Activated T-cell treated with anti-CD3 and anti-CD28 coated beads, Interleukin-2, amount 50 U/mL, for 4 hours (primary cell): ENCODE results near the gene VIM. TPM values are rescaled to one million over a fixed set of nuclear protein-coding genes. Genes with fewer than 3 reads are reported as not detected.

Source experiments
- ATAC-seq, 2 donors: fragments of 200-7000 bp; cut with Tn5 transposase; one replicate each; pipeline ENCODE4 v1.10.0; 2021
- DNase-seq: peaks from one replicate; pipeline ENCODE4 v3.0.0-alpha.2; 2020
- H3K27me3 Mint-ChIP-seq: one replicate; pipeline ENCODE4 v1.8.0; 2021; ENCODE audit warnings: low read depth, mixed read lengths
- H3K36me3 Mint-ChIP-seq: one replicate; pipeline ENCODE4 v1.8.0; 2022; ENCODE audit warnings: mixed read lengths; ENCODE audit not compliant: insufficient read depth
- H3K4me1 Mint-ChIP-seq: one replicate; pipeline ENCODE4 v1.8.0; 2021; ENCODE audit warnings: low read depth, mixed read lengths
- H3K4me3 Mint-ChIP-seq: one replicate; pipeline ENCODE4 v1.8.0; 2021; ENCODE audit warnings: mild to moderate bottlenecking, moderate library complexity, mixed read lengths
- H3K9me3 Mint-ChIP-seq: one replicate; pipeline ENCODE4 v1.8.0; 2021; ENCODE audit warnings: mixed read lengths
- total RNA-seq, 3 donors: library from RNA; stranded (reverse); gene quantifications; one replicate each; pipeline ENCODE4 v1.2.1, GENCODE V29; 2021

Gene VIM
- 100 to 1,000 TPM; 113 to 192 (median 123) TPM for total RNA-seq

- Mint-ChIP-seq H3K4me3 (peak within 1 kb of the TSS; percentile 90), H3K36me3 (peaks cover 13% of the 10 kb centered on the region), H3K4me1 (peaks cover 60% of the 10 kb centered on the region), H3K27me3 (no peaks in the 10 kb centered on the region), H3K9me3 (no peaks in the 10 kb centered on the region)
- DNase-seq = peak; percentile 87
- peak; percentile 59 to 61 for ATAC-seq
These were observed at the start of gene VIM for GRCh38 chr10:17228091-17229015. TSS of gene VIM (plus strand) at chr10:17228241. CDS start at chr10:17229423, 1,182 bp downstream.

- DNase-seq = no peak
- ATAC-seq = no peak
- H3K4me1 Mint-ChIP-seq = peaks cover 8% of the 10 kb centered on the region
- no peaks in the 10 kb centered on the region for H3K27me3 Mint-ChIP-seq
- H3K9me3 Mint-ChIP-seq = no peaks in the 10 kb centered on the region
- peaks cover 3% of the 10 kb centered on the region for H3K36me3 Mint-ChIP-seq
- H3K4me3 Mint-ChIP-seq = no peak overlapping the region
These were observed 49.0 kb upstream of the VIM start for GRCh38 chr10:17179002-17179401.

DNA sequence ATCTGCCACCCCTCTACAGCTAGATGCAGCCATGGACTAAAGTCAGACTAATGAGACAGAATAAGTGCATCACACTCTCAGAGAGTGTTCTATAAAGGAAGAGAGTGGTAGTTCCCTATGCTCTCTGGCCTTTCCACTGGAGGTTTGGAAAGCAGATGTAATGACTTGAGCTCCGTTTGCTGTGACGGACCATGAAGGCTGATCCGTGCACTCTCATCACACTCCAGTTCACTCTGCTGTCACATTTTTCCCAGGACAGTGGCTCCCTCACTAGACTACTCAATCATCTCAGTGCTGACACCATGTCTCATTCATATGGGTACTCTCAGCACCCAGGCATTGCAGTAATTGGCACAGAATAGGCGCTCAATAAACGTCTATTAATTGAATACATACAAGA is 46.9 kb upstream of the VIM start:
- Mint-ChIP-seq H3K9me3 (no peaks in the 10 kb centered on the region), H3K27me3 (no peaks in the 10 kb centered on the region), H3K4me1 (peaks cover 5% of the 10 kb centered on the region), H3K36me3 (no peaks in the 10 kb centered on the region), H3K4me3 (no peak overlapping the region)
- ATAC-seq (no peak), DNase-seq (no peak)

DNA sequence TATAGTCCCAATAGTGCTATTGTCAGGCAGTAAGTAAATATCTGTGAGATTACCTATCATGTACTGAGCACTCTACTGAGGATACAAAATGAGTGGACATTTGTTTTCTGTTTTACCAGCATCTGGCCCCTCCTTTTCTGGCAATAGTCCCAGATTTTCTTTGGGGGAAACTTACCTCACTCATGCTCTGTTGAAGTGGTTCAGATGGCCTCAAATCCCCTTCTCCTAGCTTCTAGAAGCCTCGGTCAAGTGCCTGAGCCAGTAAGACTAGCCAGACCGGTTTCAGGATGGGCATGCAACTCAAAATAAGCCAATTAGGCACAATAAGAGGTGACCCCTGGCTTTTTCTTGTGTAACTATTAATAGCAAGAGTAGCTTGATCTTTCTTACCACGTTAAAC is 46.3 kb upstream of the VIM start:
- Mint-ChIP-seq H3K9me3 (no peaks in the 10 kb centered on the region), H3K4me1 (peaks cover 1% of the 10 kb centered on the region), H3K4me3 (no peak overlapping the region), H3K36me3 (no peaks in the 10 kb centered on the region), H3K27me3 (no peaks in the 10 kb centered on the region)
- no peak for DNase-seq
- no peak for ATAC-seq

DNA sequence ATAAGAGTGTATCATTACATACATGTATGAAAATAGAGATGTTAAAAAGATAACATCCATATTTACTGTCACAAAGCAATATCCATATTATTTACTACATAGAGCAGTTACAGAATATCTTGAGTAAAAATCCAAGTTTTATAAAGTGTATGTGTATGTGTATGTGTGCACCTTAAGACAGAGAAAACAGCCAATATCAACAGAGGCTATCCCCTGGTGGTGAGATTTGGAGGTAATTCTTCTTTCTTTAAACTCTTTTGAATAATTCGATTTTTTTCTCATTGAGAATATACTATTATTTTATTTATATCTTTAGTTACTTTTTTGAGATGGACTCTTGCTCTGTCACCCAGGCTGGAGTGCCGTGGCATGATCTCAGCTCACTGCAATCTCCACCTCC is 44.9 kb upstream of the VIM start:
- peaks cover 1% of the 10 kb centered on the region for H3K4me1 Mint-ChIP-seq
- ATAC-seq (no peak), DNase-seq (no peak)
- no peaks in the 10 kb centered on the region for H3K9me3 Mint-ChIP-seq
- no peak overlapping the region for H3K4me3 Mint-ChIP-seq
- H3K36me3 Mint-ChIP-seq = no peaks in the 10 kb centered on the region
- H3K27me3 Mint-ChIP-seq = no peaks in the 10 kb centered on the region

DNA sequence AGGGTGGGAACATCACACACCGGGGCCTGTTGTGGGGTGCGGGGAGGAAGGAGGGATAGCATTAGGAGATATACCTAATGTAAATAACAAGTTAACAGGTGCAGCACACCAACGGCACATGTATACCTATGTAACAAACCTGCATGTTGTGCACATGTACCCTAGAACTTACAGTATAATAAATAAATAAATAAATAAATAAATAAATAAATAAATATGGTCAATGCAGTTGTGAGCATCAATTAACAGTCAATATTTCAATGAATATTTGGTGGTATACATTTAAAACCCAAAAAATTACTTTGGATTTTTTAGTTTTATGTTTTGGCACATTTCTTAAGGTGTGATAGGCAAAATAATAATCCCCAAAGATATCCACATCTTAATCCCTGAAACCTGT is 42.2 kb upstream of the VIM start:
- no peak for DNase-seq
- Mint-ChIP-seq H3K4me1 (peaks cover 5% of the 10 kb centered on the region), H3K27me3 (no peaks in the 10 kb centered on the region), H3K9me3 (no peaks in the 10 kb centered on the region), H3K4me3 (no peak overlapping the region), H3K36me3 (no peaks in the 10 kb centered on the region)
- no peak for ATAC-seq

DNA sequence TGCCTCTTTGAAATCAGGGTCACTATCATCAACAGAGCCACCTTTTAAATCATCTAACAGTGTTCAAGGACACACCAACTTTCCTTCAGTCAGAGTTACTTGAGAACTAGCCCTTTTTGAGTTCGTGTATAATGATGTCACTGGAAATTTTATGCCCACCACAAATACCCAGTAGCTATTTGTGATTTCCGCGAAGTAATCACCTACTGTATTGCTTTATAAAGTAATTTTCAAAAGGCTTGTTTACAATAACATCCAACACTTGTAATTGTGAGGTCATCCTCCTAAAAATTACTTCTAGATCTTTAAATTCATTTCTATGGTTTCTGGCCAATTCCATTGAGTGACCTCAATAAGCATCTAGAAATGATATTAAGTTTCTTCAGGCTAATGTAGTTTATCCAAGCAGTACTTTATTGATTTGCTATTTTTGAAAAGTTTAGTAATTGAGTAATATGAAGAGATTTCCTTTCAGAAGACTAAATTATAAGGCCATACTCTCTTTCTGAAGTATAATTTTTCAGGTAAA is 39.3 kb upstream of the VIM start:
- Mint-ChIP-seq H3K4me3 (no peak overlapping the region), H3K36me3 (peaks cover 5% of the 10 kb centered on the region), H3K9me3 (no peaks in the 10 kb centered on the region), H3K4me1 (peaks cover 5% of the 10 kb centered on the region), H3K27me3 (no peaks in the 10 kb centered on the region)
- DNase-seq (no peak), ATAC-seq (no peak)

DNA sequence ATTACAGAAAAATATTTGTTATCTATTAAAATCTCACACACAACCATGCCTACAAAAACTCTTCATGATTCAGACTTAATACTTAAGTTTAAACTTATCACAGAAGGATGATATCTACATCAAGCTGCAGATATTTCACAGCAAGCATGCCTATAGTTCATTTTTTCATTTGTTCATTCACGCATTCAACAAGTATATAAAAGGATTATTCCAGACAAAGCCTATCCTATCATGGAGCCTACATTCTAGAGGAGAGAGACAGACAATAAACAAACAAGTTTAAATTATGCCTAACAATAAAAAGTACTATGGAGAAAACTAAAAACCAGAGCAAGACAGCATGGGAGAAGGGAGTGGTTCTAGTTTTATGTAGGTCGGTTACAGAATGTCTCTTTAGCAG is 37.4 kb upstream of the VIM start:
- ATAC-seq = no peak
- H3K27me3 Mint-ChIP-seq = no peaks in the 10 kb centered on the region
- DNase-seq = no peak
- peaks cover 3% of the 10 kb centered on the region for H3K4me1 Mint-ChIP-seq
- peaks cover 7% of the 10 kb centered on the region for H3K36me3 Mint-ChIP-seq
- no peak overlapping the region for H3K4me3 Mint-ChIP-seq
- no peaks in the 10 kb centered on the region for H3K9me3 Mint-ChIP-seq

- H3K4me3 Mint-ChIP-seq = no peak overlapping the region
- no peak for ATAC-seq
These were observed 33.0 kb upstream of the VIM start for GRCh38 chr10:17195083-17195482.

DNA sequence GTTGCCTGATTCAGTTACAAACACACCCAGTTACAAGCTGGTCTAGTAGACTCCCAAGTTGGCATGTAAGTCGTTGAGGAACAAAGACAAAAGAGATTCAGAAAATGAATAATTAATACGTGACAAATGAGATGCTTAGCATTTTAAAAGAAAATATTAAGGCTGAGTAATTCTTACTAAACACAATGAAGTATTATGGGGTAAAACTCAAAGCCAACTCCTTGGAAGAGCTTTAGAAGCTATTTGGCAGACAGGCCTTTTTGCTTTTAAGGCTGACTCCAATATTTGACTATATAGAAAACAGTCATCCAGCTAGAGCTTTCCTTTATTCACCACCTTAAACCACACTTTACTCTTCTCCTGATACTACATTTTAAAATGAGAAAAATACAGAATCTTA is 32.0 kb upstream of the VIM start:
- DNase-seq = no peak
- H3K9me3 Mint-ChIP-seq = no peaks in the 10 kb centered on the region
- H3K4me1 Mint-ChIP-seq = peaks cover 21% of the 10 kb centered on the region
- H3K4me3 Mint-ChIP-seq = no peak overlapping the region
- H3K27me3 Mint-ChIP-seq = no peaks in the 10 kb centered on the region
- peaks cover 9% of the 10 kb centered on the region for H3K36me3 Mint-ChIP-seq
- no peak for ATAC-seq

More at GRCh38 chr10:17195083-17195482, 33.0 kb upstream of the VIM start:
- DNase-seq = no peak
- H3K9me3 Mint-ChIP-seq = no peaks in the 10 kb centered on the region
- H3K36me3 Mint-ChIP-seq = peaks cover 9% of the 10 kb centered on the region
- no peaks in the 10 kb centered on the region for H3K27me3 Mint-ChIP-seq
- peaks cover 15% of the 10 kb centered on the region for H3K4me1 Mint-ChIP-seq

- H3K27me3 Mint-ChIP-seq = no peaks in the 10 kb centered on the region
- no peak for ATAC-seq
- DNase-seq = no peak
- no peak overlapping the region for H3K4me3 Mint-ChIP-seq
- H3K36me3 Mint-ChIP-seq = peaks cover 9% of the 10 kb centered on the region
- H3K9me3 Mint-ChIP-seq = no peaks in the 10 kb centered on the region
- peaks cover 23% of the 10 kb centered on the region for H3K4me1 Mint-ChIP-seq
These were observed 31.5 kb upstream of the VIM start for GRCh38 chr10:17196573-17196972.

DNA sequence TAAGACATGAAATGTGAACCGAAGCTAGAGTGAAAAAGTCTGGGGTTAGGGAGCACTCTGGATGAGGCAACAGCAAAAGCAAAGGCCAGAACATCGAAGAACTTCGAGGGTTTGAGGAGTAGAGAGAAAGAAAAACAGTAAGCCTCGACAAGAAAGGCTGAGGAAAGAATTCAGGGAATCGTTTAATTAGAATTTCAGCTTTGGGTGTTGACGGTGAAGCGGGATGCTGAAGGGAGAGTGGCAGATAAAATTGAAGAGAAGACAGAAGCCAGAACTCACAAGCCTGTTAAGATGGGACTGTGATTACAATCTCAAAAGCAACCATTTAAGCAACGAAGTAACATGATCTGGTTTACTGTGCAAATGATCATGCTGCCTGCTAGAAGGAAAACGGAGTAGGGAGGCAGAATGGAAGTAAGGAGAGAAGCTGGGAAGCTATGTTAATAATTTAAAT is 28.7 kb upstream of the VIM start:
- Mint-ChIP-seq H3K4me1 (peaks cover 37% of the 10 kb centered on the region), H3K27me3 (no peaks in the 10 kb centered on the region), H3K4me3 (peak overlapping the region; percentile 14), H3K9me3 (no peaks in the 10 kb centered on the region), H3K36me3 (peaks cover 1% of the 10 kb centered on the region)
- DNase-seq = no peak
- ATAC-seq = no peak

DNA sequence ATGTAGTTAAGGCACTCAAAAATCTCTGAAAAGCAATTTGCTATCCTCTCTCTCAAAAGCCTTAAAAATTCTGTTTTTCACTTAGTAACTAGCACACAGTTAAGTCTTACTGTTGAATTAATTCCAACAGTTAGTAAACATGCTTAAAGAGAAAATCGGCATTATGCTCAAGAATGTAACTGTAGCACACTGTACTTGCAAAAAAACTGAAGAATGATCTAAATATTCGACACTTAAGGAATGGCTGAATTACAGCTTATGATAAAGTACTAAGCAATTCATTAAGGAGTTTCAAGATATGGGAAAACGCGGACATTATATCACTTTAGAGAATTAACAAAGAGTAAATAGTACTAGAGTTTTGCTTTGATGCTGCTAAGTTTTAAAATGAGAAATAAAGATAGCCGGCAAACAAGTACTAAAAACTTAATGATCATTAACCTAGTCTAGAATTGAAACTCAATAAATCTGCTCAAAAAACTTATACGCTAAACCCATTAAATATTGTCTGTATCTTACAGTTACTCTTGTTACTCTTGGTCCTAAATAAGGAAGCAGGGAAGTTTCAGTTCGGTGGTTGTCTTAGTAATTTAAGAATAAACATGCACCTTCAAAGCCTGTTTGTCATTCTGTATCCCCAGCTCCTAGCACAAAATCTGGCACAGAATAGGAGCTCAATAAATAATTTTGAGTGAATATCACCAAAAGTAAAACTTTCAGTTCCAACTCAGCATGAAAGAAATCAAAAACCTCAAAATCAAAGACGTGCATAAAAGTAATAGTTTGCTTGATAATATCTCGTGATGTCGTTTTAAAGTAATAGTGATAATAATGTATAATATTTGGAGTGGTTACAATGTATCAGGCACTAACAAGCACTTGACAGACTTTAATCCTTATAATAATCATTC is 27.8 kb upstream of the VIM start:
- peak overlapping the region; percentile 95 for H3K4me3 Mint-ChIP-seq
- peaks cover 1% of the 10 kb centered on the region for H3K36me3 Mint-ChIP-seq
- no peaks in the 10 kb centered on the region for H3K9me3 Mint-ChIP-seq
- ATAC-seq (no peak), DNase-seq (no peak)
- H3K27me3 Mint-ChIP-seq = no peaks in the 10 kb centered on the region
- peaks cover 41% of the 10 kb centered on the region for H3K4me1 Mint-ChIP-seq
